ENCODE data around the gene NFIB.

Gene NFIB

GRCh38 chr9:14277761-14278160 is 36.2 kb downstream of the NFIB start:
- DNase-seq, result no peak

GRCh38 chr9:14277244-14277643 is 36.7 kb downstream of the NFIB start:
- no peak for DNase-seq

- DNase-seq, result no peak
Observed at GRCh38 chr9:14275331-14275730, 38.6 kb downstream of the NFIB start.

- DNase-seq, result no peak
Observed at GRCh38 chr9:14273696-14274121, 40.2 kb downstream of the NFIB start.

- DNase-seq, result no peak
Observed at GRCh38 chr9:14272927-14273528, 40.9 kb downstream of the NFIB start.

GRCh38 chr9:14271093-14271673 is 42.8 kb downstream of the NFIB start:
- peak; percentile 25 for DNase-seq

- no peak for DNase-seq
Observed at GRCh38 chr9:14270358-14271092, 43.4 kb downstream of the NFIB start.

GRCh38 chr9:14269916-14270315 is 44.0 kb downstream of the NFIB start:
- DNase-seq, result no peak

GRCh38 chr9:14263707-14264483 is 50.0 kb downstream of the NFIB start:
- DNase-seq, result no peak

- DNase-seq, result no peak
Observed at GRCh38 chr9:14262827-14263226, 51.1 kb downstream of the NFIB start.

GRCh38 chr9:14261616-14262015 is 52.3 kb downstream of the NFIB start:
- no peak for DNase-seq

- no peak for DNase-seq
Observed at GRCh38 chr9:14260101-14260500, 53.8 kb downstream of the NFIB start.

GRCh38 chr9:14258660-14259239 is 55.2 kb downstream of the NFIB start:
- no peak for DNase-seq

GRCh38 chr9:14258156-14258555 is 55.8 kb downstream of the NFIB start:
- no peak for DNase-seq

- DNase-seq, result no peak
Observed at GRCh38 chr9:14256588-14256987, 57.4 kb downstream of the NFIB start.

- DNase-seq, result peak; percentile 40
Observed at GRCh38 chr9:14251154-14252071, 62.5 kb downstream of the NFIB start.

GRCh38 chr9:14250794-14251153 is 63.2 kb downstream of the NFIB start:
- no peak for DNase-seq

- no peak for DNase-seq
Observed at GRCh38 chr9:14249527-14249926, 64.4 kb downstream of the NFIB start.

GRCh38 chr9:14248149-14248548 is 65.8 kb downstream of the NFIB start:
- no peak for DNase-seq

- DNase-seq, result no peak
Observed at GRCh38 chr9:14247577-14247976, 66.4 kb downstream of the NFIB start.

- DNase-seq, result no peak
Observed at GRCh38 chr9:14246951-14247350, 67.0 kb downstream of the NFIB start.

Data from right kidney (tissue), 1 donor.